Activated naive CD8-positive, alpha-beta T cell treated with anti-CD3 and anti-CD28 coated beads, Interleukin-2, amount 10 ng/mL, durations not matched to agents 7 days and 5 days (primary cell): Measurements from ENCODE around the gene RGS3. TPM values are rescaled to one million over a fixed set of nuclear protein-coding genes. Genes with fewer than 3 reads are reported as not detected.
"Not testable (repeated sequence)": the region's sequence is repeated elsewhere in the genome, so short reads cannot be mapped to it uniquely, and the experiment has no call there.

Source experiments
- ATAC-seq: fragments of 150-1000 bp; cut with Tn5 transposase; one replicate; pipeline ENCODE4 v1.10.0; 2021; ENCODE audit warnings: low read depth, moderate library complexity
- POLR2A ChIA-PET: fragments of 350-600 bp; sonication (Branson Sonifier 250); formaldehyde crosslinking; loops from one replicate; lab custom pipeline; 2021; ENCODE audit warnings: antibody characterized with exemption; lab: Charles Lee
- DNase-seq: peaks from one replicate; pipeline ENCODE4 v3.0.0; 2021
- H3K27ac Mint-ChIP-seq: one replicate; pipeline ENCODE4 v1.8.0; 2022; ENCODE audit warnings: mild to moderate bottlenecking, mixed read lengths
- H3K27me3 Mint-ChIP-seq: one replicate; pipeline ENCODE4 v1.8.0; 2022; ENCODE audit warnings: mild to moderate bottlenecking, moderate library complexity, mixed read lengths
- H3K36me3 Mint-ChIP-seq: one replicate; pipeline ENCODE4 v1.8.0; 2021; ENCODE audit warnings: mild to moderate bottlenecking, mixed read lengths
- H3K4me1 Mint-ChIP-seq: one replicate; pipeline ENCODE4 v1.8.0; 2021; ENCODE audit warnings: mixed read lengths
- H3K4me3 Mint-ChIP-seq: one replicate; pipeline ENCODE4 v1.8.0; 2022; ENCODE audit warnings: mild to moderate bottlenecking, moderate library complexity, mixed read lengths
- H3K9me3 Mint-ChIP-seq: one replicate; pipeline ENCODE4 v1.8.0; 2021; ENCODE audit warnings: mixed read lengths
- total RNA-seq, 2 experiments: library from RNA; stranded (reverse); gene quantifications; one replicate each; pipeline ENCODE4 v1.2.3, GENCODE V29; 2021

The RGS3 gene
- total RNA-seq = 10 to 100 TPM; 63.2 to 65.5 TPM

DNA sequence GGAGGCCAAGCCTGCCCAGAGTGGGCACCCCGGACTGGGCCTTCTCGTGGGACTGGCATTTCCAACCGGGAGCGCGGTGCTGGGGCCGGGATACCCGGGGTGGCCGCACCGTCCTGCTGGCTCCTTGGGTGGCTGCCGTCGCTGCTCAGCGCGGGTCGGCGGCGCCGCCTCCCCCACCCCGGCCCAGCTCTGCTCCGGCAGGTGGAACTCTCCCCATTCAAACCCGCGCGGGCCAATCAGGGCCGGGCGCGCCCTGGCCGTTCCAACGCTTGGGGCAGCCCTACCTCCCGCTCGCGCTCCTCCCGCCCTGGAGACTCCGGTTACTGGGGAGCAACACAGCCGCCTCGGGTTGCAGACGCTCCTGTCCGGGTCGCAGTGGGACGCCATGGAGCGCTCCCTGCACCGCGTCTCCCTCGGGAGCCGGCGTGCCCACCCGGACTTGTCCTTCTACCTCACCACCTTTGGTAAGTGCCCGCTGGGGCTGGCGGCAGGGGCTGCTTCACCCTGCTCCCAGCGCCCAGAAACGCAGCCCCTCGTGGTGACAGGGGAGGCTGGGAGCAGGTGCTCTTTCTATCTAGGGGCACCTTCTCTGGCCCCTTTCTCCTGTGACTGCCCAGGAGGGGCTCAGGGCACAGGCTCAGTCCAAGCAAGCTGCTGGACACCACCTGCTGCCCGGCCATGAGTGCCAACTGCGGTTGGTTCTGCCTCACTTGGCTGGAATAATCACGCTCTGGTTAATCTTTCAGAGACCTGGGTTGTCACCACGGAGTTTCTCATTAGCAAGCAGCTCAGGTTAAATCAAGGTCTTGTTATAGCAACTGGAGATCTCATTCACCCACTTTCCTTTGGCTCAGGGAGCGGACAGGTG is at the start of gene RGS3:
TSS of gene RGS3 (plus strand) at position 310 of the 868 bp plus-strand sequence. CDS start at position 386, 76 bp downstream.
- peaks cover 5% of the 10 kb centered on the region for H3K9me3 Mint-ChIP-seq
- peaks cover 5% of the 10 kb centered on the region for H3K36me3 Mint-ChIP-seq
- DNase-seq (no peak), ATAC-seq (no peak)
- H3K4me3 Mint-ChIP-seq = no peak within 1 kb of the TSS
- peaks cover 5% of the 10 kb centered on the region for H3K4me1 Mint-ChIP-seq
- H3K27ac Mint-ChIP-seq = no peak within 1 kb of the TSS
- no peaks in the 10 kb centered on the region for H3K27me3 Mint-ChIP-seq
- POLR2A ChIA-PET = interaction anchor here (0.6 to 0.7 kb wide), 2 partner anchors 48 to 287 kb away, joined by 3 read pairs; no protein-coding TSS in a partner anchor

GRCh38 chr9:113416149-113416721 is 47.3 kb upstream of the RGS3 start:
- no peak overlapping the region for H3K27ac Mint-ChIP-seq
- no peak overlapping the region for H3K4me3 Mint-ChIP-seq
- no peaks in the 10 kb centered on the region for H3K36me3 Mint-ChIP-seq
- ATAC-seq (no peak), DNase-seq (no peak)
- no peaks in the 10 kb centered on the region for H3K27me3 Mint-ChIP-seq
- H3K4me1 Mint-ChIP-seq = no peaks in the 10 kb centered on the region
- POLR2A ChIA-PET = no interaction called here
- no peaks in the 10 kb centered on the region for H3K9me3 Mint-ChIP-seq

GRCh38 chr9:113417370-113417769 is 46.2 kb upstream of the RGS3 start:
- Mint-ChIP-seq H3K27ac (no peak overlapping the region), H3K36me3 (no peaks in the 10 kb centered on the region), H3K4me1 (no peaks in the 10 kb centered on the region), H3K9me3 (no peaks in the 10 kb centered on the region), H3K27me3 (no peaks in the 10 kb centered on the region), H3K4me3 (no peak overlapping the region)
- POLR2A ChIA-PET = interaction anchor here (0.7 kb wide), 1 partner anchor 16 kb away, joined by 3 read pairs; the partner anchor contains the start of gene ALAD
- ATAC-seq (no peak), DNase-seq (no peak)

DNA sequence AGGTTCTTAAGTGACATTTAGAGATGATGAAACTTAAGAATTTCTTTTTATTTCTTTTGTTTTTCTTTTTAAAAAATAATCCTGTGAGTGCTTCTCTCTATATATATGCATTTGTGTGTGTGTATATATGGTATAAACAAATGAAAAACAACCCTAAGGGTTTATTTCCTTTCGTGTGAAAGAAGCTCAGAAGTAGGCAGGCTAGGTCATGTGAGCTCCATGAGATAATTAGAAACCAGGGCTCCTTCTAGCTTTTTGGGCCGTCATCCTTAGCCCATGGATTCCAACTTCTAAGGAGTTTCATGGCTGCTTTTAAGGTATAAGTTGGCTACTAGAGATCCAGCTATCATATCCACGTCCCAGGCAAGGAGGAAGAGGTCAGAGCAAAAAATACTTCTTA is 41.8 kb upstream of the RGS3 start:
- no peak for DNase-seq
- Mint-ChIP-seq H3K9me3 (no peaks in the 10 kb centered on the region), H3K27ac (no peak overlapping the region), H3K36me3 (no peaks in the 10 kb centered on the region), H3K4me3 (no peak overlapping the region), H3K4me1 (peaks cover 4% of the 10 kb centered on the region), H3K27me3 (peaks cover 19% of the 10 kb centered on the region)
- no peak for ATAC-seq
- POLR2A ChIA-PET = no interaction called here

DNA sequence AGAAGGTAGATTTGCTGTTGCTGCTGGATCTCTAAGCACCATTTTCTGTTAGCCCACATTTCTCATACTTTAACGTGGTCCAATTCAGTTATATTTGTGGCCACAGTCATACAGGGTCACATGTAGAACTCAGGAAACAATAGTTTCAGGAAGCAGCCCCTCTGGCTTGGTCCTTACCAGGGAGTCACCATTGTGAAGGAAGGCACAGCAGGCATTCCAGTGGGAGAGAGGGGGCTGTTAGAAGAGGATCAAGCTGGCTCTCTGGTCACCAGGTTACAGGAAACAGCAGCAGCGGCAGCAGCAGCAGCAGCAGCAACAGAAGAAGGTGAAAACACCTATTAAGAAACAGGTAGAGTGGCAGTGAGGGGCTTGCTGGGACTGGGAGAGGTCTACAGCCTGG is 38.5 kb upstream of the RGS3 start:
- peaks cover 22% of the 10 kb centered on the region for H3K27me3 Mint-ChIP-seq
- H3K27ac Mint-ChIP-seq = no peak overlapping the region
- no peak for DNase-seq
- ATAC-seq = no peak
- H3K4me3 Mint-ChIP-seq = no peak overlapping the region
- no peaks in the 10 kb centered on the region for H3K36me3 Mint-ChIP-seq
- POLR2A ChIA-PET = no interaction called here
- H3K4me1 Mint-ChIP-seq = peaks cover 4% of the 10 kb centered on the region
- H3K9me3 Mint-ChIP-seq = no peaks in the 10 kb centered on the region

DNA sequence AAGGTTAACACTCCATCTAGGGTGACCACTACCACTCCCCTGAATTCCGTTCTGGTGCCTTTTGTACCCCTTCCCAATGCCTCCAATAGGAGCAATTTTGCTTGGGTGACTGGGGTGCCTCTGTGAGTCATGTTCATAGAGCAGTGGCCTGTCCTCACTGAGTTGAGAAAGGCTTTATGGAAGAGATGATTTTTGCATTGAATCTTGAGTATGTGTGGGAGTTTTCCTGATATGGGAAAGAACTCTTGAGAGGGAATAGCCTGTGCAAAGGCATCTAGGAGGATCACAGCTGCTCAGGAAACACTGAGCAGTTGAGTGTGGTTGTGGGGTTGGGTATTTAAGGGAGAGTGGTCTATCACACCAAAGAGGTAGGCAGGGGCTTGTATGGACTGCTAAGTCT is 36.8 kb upstream of the RGS3 start:
- DNase-seq (no peak), ATAC-seq (no peak)
- H3K4me1 Mint-ChIP-seq = peaks cover 4% of the 10 kb centered on the region
- H3K36me3 Mint-ChIP-seq = no peaks in the 10 kb centered on the region
- POLR2A ChIA-PET = no interaction called here
- no peak overlapping the region for H3K4me3 Mint-ChIP-seq
- H3K9me3 Mint-ChIP-seq = no peaks in the 10 kb centered on the region
- no peak overlapping the region for H3K27ac Mint-ChIP-seq
- peaks cover 26% of the 10 kb centered on the region for H3K27me3 Mint-ChIP-seq

DNA sequence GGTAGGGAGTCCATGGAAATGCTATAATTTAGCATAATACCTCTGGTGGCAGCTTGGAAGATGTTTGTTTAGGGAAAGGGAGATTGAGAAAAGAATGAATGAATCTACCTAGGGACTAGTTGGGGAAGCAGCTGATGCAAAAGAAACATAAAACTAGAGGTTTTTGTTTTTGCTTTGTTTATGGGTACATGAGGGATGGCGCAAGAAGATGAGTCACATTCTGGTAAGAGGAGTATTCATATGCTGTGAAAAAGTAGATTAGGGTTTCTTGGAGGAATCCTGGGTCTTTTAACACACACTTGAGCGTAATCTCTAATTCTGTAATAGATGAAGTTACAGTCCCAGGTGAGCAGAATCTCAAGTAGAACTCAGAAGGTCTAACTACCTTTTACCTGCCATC is 35.9 kb upstream of the RGS3 start:
- Mint-ChIP-seq H3K4me1 (peaks cover 4% of the 10 kb centered on the region), H3K4me3 (no peak overlapping the region), H3K27me3 (peaks cover 33% of the 10 kb centered on the region), H3K9me3 (no peaks in the 10 kb centered on the region), H3K36me3 (no peaks in the 10 kb centered on the region), H3K27ac (no peak overlapping the region)
- POLR2A ChIA-PET = no interaction called here
- ATAC-seq (no peak), DNase-seq (no peak)

- no peak for ATAC-seq
- H3K27ac Mint-ChIP-seq = no peak overlapping the region
- no peaks in the 10 kb centered on the region for H3K9me3 Mint-ChIP-seq
- DNase-seq = no peak
- peaks cover 4% of the 10 kb centered on the region for H3K4me1 Mint-ChIP-seq
- no peak overlapping the region for H3K4me3 Mint-ChIP-seq
- H3K27me3 Mint-ChIP-seq = peaks cover 37% of the 10 kb centered on the region
- no peaks in the 10 kb centered on the region for H3K36me3 Mint-ChIP-seq
- POLR2A ChIA-PET = no interaction called here
These were observed 35.4 kb upstream of the RGS3 start for GRCh38 chr9:113428062-113428615.

GRCh38 chr9:113431191-113431590 is 32.3 kb upstream of the RGS3 start:
- ATAC-seq = no peak
- Mint-ChIP-seq H3K9me3 (no peaks in the 10 kb centered on the region), H3K36me3 (no peaks in the 10 kb centered on the region), H3K4me1 (no peaks in the 10 kb centered on the region), H3K4me3 (no peak overlapping the region), H3K27ac (no peak overlapping the region), H3K27me3 (peaks cover 33% of the 10 kb centered on the region)
- POLR2A ChIA-PET = no interaction called here
- no peak for DNase-seq

- Mint-ChIP-seq H3K36me3 (no peaks in the 10 kb centered on the region), H3K9me3 (peaks cover 3% of the 10 kb centered on the region), H3K4me3 (no peak overlapping the region), H3K27ac (no peak overlapping the region), H3K27me3 (peaks cover 26% of the 10 kb centered on the region), H3K4me1 (no peaks in the 10 kb centered on the region)
- POLR2A ChIA-PET = no interaction called here
- DNase-seq = no peak
- ATAC-seq = no peak
These were observed 26.6 kb upstream of the RGS3 start for GRCh38 chr9:113436728-113437515.

GRCh38 chr9:113437716-113438115 is 25.8 kb upstream of the RGS3 start:
- ATAC-seq, H3K36me3 Mint-ChIP-seq, H3K9me3 Mint-ChIP-seq, DNase-seq, H3K27ac Mint-ChIP-seq, H3K4me3 Mint-ChIP-seq, POLR2A ChIA-PET, H3K4me1 Mint-ChIP-seq: not testable (repeated sequence)
- H3K27me3 Mint-ChIP-seq = peaks cover 20% of the 10 kb centered on the region

DNA sequence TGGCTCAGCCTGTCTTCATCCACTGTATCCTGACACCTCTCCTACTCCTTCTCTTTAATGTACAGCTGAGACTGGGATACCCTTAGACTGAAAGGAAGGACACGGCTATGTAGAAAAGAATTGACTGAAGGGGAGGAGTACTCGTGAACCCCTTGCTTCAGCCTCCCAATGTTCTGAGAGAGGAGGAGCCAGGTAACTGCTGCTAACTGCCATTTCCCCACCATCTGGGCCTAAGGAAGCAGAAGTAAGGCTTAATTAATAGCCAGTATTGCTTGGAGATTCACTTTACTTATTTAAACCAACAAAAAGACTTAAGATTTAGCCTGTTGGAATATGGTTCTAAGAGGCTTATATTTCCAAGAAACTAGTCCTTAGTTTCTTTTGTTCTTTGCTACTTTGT is 18.8 kb upstream of the RGS3 start:
- Mint-ChIP-seq H3K36me3 (no peaks in the 10 kb centered on the region), H3K27me3 (no peaks in the 10 kb centered on the region), H3K4me1 (peaks cover 3% of the 10 kb centered on the region), H3K27ac (no peak overlapping the region), H3K9me3 (no peaks in the 10 kb centered on the region), H3K4me3 (no peak overlapping the region)
- no peak for DNase-seq
- POLR2A ChIA-PET = no interaction called here
- ATAC-seq = no peak

DNA sequence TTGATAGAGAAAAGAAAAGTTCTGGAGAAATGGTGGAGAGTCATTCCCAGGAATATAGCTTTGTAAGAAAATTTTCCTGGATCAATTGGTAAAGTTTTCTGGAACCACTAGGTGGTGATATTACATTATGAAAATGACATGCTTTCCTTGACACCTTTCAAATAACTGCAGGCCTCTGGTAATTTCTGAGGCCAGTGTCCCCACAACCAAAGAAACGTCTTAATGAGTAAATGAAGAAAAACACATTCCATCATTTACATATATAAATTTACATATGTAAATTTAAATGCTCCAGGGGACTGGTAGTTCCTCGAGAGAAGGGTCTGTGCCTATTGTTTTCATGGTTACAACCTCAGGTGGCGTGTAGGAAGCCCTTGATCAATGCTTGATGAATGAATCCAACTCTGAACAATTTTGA is 17.2 kb upstream of the RGS3 start:
- no peaks in the 10 kb centered on the region for H3K9me3 Mint-ChIP-seq
- no peak overlapping the region for H3K27ac Mint-ChIP-seq
- no peaks in the 10 kb centered on the region for H3K27me3 Mint-ChIP-seq
- POLR2A ChIA-PET = interaction anchor here (1.2 kb wide), 1 partner anchor 133 kb away, joined by 3 read pairs; no protein-coding TSS in a partner anchor
- ATAC-seq (no peak), DNase-seq (no peak)
- no peaks in the 10 kb centered on the region for H3K36me3 Mint-ChIP-seq
- H3K4me1 Mint-ChIP-seq = peaks cover 3% of the 10 kb centered on the region
- no peak overlapping the region for H3K4me3 Mint-ChIP-seq
